HL-60/S4 treated with phorbol 12-myristate 13-acetate at 8.2 ng/mL for 4 days and 3 days (cell line): Measurements from ENCODE around the gene RCC1.
"Not testable (repeated sequence)": the region's sequence is repeated elsewhere in the genome, so short reads cannot be mapped to it uniquely, and the experiment has no call there.

ENCODE experiments used
- in situ Hi-C: fragments of 300-500 bp; cut with MboI; formaldehyde crosslinking; loops from 2 replicates; pipeline ENCODE4 v1.15.0; 2022; ENCODE audit warnings: low sequenced_read_pairs

RCC1 gene

GRCh38 chr1:28541414-28542015 lies 35.7 kb downstream of the RCC1 start:
- in situ Hi-C loops = not testable (repeated sequence)

- in situ Hi-C loops = no loop called here
Observed at GRCh38 chr1:28545246-28545628, 39.4 kb downstream of the RCC1 start.

GRCh38 chr1:28548318-28548717 lies 42.5 kb downstream of the RCC1 start:
- in situ Hi-C loops = no loop called here

GRCh38 chr1:28551381-28551780 lies 45.5 kb downstream of the RCC1 start:
- in situ Hi-C loops = no loop called here

GRCh38 chr1:28552758-28553663 lies 47.2 kb downstream of the RCC1 start, which contains the start of gene TRNAU1AP:
TRNAU1AP (plus strand) TSS chr1:28553085; CDS start chr1:28553111, 26 bp downstream.
- in situ Hi-C loops = no loop called here

- in situ Hi-C loops = no loop called here
Observed at GRCh38 chr1:28560886-28561285, 55.0 kb downstream of the RCC1 start.

- in situ Hi-C loops = no loop called here
Observed at GRCh38 chr1:28564310-28564709, 58.5 kb downstream of the RCC1 start.

GRCh38 chr1:28565040-28565439 lies 59.2 kb downstream of the RCC1 start:
- in situ Hi-C loops = no loop called here

GRCh38 chr1:28565726-28566125 lies 59.9 kb downstream of the RCC1 start:
- in situ Hi-C loops = no loop called here

- in situ Hi-C loops = no loop called here
Observed at GRCh38 chr1:28566931-28567330, 61.1 kb downstream of the RCC1 start.

GRCh38 chr1:28571911-28572310 lies 66.1 kb downstream of the RCC1 start:
- in situ Hi-C loops = no loop called here

- in situ Hi-C loops = not testable (repeated sequence)
Observed at GRCh38 chr1:28572891-28573290, 67.0 kb downstream of the RCC1 start.

- in situ Hi-C loops = no loop called here
Observed at GRCh38 chr1:28573564-28573963, 67.7 kb downstream of the RCC1 start.

GRCh38 chr1:28577052-28577678 lies 71.3 kb downstream of the RCC1 start:
- in situ Hi-C loops = no loop called here

GRCh38 chr1:28577738-28578536 lies 72.1 kb downstream of the RCC1 start:
- in situ Hi-C loops = no loop called here

- in situ Hi-C loops = no loop called here
Observed at GRCh38 chr1:28578696-28579218, 72.9 kb downstream of the RCC1 start.

- in situ Hi-C loops = no loop called here
Observed at GRCh38 chr1:28579401-28579800, 73.6 kb downstream of the RCC1 start.

- in situ Hi-C loops = no loop called here
Observed at GRCh38 chr1:28580722-28581530, 75.1 kb downstream of the RCC1 start.

- in situ Hi-C loops = no loop called here
Observed at GRCh38 chr1:28581531-28582247, 75.8 kb downstream of the RCC1 start.
